Skin of body (tissue), 2 donors: ENCODE measurements around the gene MATCAP1. TPM values are rescaled to one million over a fixed set of nuclear protein-coding genes. Genes with fewer than 3 reads are reported as not detected.

Experiments used
- DNase-seq: peaks from one replicate; lab custom pipeline; 2025; lab: John Stamatoyannopoulos, UW
- total RNA-seq: library from RNA; depleted of rRNA; stranded (reverse); fragments of >200 nt; gene quantifications from one replicate; pipeline ENCODE4 v1.2.3, GENCODE V29; 2014

MATCAP1 gene
- total RNA-seq = 13.9 TPM

DNA sequence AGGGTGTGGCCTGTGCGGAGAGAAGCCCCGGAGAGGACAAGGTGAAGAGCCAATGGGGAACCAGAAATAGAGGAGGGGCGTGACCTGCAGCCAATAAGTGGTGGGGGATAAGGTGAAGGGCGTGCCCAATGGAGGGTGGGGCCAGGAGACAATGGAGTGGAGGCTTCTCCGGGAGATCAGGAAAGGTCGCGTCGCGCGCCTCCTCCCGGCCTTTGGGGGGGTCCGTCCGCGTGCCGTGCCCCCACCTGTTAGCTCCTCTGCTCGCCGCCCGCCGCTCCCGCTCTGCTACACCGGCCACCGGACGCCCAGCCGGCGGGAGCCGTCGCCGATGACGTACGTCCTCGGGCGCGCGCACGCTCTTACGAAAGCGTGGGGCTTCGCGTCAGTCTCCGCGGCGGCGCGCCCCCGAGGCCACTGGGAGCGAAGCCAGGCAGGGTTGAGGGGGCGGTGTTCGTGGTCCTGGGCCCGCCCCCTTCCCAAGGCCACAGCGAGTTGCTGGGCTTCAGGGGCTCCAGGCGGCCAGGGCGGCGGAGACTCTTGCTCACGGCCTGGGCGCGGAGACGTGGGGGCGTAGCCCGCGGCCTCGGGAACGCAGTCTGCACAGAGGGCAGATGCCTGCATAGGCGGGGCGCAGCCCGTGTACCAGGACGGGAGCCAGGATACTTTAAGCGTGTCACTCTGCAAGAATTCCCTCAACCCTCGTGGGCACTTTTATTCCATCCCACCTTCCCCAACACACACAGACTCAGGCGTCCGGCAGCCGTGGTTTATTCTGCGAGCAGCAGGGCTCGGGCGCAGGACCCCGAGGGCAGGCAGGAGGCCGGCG lies at the start of gene MATCAP1:
TSS of gene MATCAP1 (minus strand) at position 337 of the 826 bp plus-strand sequence. CDS start 3,353 bp downstream, outside the sequence.
- peak; percentile 96 for DNase-seq

DNA sequence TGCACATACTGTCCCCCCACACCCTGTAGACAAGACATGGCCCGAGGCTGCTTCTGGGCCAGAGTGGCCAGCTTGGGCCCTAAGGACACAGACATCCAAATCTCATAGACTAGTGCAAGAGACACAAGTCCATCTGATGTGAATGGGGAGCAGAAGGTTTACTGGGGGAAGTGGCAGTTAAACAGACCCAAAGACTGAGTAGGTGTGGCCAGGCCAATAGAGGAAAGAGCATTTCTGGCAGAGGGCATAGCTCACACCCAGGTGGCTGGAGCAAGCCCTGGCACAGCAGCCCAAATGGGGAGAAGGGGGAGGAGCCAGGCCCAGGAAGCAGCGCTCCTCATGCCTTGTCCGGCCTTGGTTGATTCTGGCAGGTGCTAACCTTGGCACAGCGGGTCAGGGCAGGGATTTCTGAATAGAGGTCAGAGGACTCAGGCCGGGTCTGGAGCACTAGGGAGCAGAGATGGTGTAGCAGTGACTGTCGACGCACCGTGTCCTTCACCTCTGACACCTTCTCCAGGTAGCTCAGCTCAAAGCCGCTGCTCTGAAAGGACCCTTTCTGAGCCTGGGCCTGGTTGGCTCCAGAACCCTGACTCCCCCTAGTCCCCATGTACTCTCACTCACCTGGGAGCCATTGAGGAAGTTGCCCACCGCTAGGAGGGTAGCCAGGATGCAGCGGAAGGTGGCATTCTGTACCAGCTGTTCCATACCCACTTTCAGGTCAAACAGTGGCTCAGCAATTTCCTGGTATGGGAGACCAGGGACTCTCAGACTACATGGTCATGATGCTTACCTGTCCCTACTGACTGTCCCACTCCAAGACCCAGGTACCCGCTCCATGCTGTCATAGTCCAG lies 47.3 kb upstream of the MATCAP1 start:
- no peak for DNase-seq

DNA sequence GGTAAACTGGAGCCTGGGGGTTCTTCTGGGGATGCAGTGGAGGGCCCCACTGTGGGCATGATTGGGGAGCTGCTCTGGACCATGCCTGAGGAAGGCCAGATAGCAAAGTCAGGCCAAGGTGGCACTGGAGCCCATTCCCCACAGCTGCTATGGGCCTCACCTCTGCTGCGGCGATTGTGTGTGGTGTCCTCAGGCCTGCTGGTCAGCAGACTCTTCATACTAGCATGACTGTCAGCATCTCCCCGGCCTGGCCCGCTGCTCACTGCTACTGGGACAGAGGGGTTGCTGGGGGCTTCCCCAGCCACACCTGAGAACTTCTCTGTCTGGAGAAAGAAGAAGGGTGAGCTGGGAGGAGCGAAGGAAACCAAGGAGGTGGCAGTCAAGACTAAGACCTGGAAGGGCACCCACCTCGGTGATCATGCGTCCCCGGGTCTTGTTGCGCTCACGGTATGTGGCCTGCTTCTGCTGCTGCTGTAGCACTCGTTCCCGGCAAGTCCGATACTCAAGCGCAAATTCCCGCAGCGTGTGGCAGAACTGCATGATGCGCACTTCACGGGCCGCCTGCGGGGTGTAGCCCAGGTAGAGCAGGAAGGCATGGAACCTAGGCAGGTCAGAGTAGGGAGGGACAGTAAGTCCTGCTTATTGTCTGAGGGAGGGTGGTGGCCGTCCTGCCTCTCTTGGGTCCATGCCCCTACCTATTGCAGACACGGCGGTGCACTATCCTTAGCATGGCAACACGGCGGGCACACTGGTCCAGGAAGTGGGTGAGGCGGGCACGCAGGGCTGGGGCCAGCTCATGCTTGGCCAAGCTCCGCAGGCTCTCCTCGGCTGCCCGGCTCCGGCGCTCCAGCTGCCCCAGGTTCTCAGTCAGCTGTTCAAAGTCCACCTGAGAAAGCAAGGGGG lies 46.4 kb upstream of the MATCAP1 start:
- DNase-seq = no peak

DNA sequence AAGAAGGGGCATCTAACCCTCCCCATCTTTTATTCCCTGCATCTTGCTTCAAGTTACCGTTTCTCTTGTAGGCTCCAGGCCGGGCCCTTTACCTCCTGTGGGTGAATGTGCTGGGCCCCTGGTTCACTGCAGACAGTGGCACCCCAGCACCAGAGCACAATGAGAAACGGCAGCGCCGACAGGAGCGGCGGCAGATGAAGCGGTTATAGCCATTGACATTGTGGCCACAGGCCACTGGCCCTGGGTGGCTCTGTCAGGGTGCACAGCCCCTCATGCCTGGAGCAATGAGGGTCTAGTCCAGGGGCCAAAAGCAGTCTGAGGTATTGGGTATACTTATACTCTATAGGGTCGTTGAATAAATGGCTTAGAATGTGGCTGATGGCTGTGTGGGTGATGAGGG lies 45.1 kb upstream of the MATCAP1 start:
- no peak for DNase-seq

DNA sequence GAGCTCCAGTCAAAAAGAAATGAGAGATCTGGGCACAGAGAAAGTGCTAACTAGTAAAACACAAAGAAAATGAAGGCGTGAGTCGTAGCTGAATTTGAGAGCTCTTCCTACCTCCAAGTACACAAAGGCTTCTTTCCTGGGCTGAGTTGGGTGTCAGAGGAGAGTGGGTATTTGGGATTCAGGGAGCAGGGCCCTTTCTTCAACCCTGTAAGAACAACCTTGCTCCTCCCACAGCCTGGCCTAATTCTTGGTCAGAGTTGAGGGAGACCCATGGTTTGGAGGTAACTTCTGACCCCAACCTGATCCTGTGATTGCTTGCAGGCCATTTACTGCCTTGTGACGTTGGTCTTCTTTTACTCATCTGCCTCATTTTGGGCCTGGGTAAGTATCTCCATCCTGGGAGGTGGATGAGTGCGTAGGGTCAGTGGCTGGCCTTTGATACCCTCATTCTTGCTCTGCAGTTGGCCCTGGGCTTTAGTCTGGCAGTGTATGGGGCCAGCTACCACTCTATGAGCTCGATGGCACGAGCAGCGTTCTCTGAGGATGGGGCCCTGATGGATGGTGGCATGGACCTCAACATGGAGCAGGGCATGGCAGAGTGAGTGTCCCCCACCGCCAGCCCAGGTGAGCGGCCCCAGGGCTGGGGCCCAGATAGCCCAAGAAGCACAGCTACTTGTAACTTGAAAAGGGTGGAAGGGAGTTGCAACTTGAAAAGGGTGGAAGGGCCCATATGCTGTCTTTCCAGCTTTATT lies 44.4 kb upstream of the MATCAP1 start:
- no peak for DNase-seq

DNA sequence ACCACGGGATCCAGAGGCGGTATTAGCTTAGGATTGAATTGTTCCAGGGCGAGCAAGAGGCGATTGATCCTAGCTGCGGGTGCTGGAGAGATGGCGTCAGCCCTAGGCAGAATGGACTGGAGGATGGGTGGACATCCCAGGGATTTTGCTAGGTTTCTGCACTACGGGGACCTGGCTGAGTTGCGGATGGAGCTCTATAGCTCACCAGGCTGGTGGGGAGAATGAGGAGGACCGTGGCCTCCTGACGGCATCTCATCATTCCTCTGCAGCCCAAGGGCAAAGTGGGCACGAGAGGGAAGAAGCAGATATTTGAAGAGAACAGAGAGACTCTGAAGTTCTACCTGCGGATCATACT lies 43.8 kb upstream of the MATCAP1 start:
- DNase-seq = no peak

DNA sequence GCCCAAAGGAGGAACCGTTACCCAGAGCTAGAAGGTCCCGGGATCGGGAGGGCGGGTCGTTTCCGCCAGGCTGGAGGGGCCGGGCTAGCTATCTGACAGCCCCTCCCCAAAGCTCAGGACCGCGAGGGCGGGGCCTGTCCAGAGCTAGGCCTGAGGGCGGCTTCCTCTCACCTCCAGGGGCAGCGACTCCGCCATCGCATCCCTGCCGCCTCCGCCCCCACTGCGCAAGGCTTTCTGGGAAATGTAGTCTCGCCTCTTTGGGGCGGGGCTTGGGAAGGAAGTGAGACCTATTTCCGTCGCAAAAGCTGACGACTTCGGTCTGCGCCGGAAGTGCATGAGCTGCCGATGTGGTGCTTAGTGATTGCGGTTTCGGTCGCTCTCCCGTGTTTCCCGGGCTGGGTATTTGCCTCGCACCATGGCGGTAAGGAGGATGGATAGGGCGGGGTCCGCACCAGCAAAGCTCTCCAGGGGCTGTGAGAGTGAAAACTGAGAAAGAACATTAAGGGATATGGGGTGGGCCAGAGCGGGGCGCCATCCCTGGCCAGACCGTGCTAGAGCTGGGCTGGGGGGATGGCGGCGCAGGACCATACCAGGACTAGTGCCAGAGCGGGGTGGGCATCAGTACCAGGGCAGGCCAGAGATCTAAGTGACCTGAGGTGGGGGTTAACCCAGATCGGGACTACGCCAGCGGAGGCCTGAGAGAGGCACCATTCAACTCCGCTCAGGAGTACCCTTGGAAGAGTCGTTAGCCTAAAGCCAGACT lies 43.2 kb upstream of the MATCAP1 start, which contains the start of gene TMEM208:
TSS of gene TMEM208 (plus strand) at position 327 of the 763 bp plus-strand sequence. CDS start at position 416, 89 bp downstream.
- DNase-seq = peak; percentile 97

DNA sequence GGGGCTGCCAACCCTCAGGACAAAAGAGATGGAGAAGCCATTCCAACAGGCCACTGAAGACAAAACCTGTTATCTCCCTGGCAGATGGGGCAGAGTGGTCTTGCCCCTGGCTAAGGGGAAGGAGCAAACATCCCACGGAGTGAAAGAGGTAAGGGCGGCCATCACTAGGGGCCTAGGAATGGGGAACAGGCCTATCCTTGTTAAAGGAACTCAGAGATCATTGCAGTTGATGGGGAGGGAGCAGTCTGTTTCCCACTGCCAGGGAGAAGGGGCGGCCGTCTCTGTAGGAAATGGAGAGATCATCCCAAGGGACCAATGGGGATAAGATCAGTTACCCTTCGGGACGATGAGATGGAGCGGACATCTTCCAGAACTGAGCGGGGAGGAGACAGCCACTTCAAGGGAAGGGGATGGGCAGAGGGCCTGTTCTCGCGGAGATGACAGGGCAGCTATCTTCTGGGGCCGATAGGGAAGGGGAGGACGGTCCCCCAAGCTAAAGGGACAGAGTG lies 42.6 kb upstream of the MATCAP1 start:
- DNase-seq = peak; percentile 44

DNA sequence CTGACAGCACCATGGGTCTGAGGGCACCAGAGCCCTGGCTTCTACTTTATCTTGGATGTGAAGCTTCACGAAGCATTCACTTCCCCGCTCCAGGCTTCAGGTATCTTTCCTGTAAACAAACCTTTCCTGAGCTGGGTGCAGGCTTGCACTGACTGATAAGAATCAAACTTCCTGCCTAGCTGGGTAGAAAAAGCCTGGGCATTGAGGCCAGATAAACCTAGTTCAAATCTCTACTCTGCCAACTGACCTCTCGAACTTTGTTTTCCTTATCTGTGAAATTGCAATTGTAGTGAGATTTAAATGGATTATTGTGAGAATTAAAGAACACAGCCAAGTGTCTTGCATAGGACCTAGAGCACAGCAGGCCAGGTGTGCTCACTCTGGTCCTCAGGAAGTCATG lies 40.2 kb upstream of the MATCAP1 start:
- DNase-seq = no peak

DNA sequence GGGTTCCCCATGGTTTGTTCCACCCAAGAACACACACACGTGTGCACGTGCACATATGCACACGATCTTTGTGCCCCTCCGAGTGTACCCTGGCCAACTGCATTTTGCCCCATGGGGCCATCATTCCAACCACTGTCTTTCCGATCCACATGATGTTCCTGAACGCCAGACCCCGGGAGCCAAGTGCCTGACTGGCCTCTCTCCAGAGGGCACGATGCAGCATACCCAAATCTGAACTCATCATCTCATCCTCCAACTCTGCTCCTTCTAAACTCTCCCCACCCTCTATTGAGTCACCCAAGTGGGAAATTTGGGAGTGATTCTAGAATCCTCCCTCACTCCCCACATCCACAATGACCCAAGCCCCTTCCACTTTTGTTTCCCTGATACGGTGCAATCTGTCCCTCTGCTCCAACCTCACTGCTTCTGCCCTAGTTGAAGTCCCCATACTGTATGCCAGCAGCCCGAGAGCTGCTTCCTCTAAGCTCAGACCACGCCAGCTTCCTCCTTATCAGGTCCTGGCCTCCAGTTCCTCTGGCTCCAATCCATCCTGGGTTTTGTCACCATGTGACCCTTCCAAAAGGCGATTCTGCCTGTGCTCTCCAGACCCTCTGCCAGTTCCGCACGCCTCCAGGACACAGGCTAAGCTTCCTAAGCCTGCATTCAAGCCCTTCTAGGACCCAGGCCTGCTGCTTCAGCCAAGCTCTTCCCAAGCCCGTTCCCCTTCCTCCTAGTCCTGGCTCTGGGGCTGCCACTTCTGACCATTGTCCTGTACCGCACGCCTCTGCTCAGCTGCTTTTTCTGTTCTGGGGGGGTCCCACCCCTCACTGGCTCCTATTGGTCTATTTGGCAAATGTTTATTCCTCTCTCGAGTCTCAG lies 33.1 kb upstream of the MATCAP1 start:
- DNase-seq = no peak

DNA sequence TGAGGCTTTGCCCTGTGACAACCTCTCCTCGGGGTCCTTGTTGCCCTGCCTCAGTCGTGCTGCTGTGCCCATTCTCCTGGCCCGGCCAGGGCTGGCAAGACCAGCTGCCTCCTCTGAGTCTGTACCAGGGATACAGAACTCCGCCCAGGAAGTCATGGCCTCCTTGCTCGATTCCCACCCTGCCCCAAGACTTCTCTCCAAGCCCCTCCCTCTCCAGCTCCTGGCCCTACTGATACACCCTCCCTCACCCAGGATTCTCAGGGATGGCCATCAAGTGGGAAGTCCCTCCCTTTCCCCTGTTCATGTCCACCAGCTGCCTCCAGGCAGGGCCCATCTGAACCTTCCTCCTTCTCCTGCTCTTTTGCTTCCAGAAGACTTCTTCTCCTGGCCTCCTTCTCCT lies 31.9 kb upstream of the MATCAP1 start:
- DNase-seq = no peak

DNA sequence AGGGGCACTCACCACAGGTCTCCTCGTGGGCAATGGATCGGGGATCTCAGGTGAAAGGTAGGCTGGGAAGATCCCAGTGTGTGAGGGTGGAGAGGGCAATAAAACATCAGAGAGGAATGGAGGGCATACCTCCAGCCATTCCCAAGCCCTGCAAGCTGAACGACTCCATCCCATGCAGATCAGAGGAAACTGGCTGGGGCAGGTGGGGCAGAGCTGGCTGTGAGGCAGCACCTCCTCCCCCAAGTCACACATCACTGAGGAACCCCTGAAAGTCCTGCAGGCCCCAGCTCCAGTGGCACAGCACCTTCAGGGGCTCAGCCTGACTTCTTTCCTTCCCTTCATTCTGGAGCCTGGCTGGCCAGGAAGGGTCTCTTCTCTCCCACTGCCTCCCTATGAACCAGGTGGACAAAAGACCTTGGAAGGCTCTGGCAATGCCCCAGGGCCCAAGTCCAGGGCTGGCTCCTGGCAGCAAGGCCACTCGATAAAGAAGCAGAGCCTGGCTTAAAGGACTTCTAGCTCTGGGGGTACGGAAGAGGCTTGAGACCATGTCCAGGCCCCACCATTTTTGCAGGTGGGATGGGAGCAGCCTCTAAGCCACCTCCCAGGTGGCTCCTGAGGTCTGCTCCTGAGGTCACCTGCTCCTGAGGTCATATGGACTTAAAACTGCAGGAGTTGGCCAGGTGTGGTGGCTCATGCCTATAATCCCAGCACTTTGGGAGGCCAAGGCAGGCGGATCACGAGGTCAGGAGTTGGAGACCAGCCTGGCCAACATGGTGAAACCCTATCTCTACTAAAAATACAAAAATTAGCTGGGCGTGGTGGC lies 29.6 kb upstream of the MATCAP1 start:
- DNase-seq = no peak

DNA sequence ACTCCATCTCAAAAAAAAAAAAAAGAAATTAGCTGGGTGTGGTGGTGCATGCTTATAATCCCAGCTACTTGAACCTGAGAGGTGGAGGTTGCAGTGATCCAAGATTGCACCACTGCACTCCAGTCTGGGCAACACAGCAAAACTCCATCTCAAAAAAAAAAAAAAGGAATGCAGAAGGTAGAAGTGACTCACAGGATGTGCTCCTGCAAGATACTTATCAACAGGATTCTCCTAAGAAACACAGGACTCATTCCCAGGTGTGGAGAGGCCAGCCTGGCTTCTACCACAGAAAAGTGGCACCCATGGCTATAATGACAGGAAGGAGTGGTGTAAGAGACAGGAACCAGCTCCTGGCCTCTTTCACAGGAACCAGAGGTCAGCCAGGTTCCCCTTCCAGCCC lies 29.0 kb upstream of the MATCAP1 start:
- DNase-seq = no peak

DNA sequence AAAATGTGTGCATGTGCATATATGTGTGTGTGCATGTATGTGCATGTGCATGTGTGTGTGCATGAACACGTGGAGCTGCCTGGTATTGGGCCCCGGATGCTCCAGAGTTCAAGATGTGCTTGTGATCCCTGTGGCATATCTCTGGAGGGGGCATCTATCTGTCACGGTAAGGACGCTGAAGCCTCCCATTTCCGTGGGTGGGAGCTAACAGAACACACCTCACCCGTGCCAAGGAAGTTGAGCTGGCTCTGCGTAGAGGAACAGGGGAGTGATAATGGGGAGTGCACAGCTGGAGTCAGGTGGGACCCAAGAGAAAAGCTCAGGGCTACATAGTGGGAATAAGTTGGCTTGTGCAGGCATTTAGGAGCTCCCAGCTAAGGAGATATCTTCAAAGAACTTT lies 27.9 kb upstream of the MATCAP1 start:
- no peak for DNase-seq

DNA sequence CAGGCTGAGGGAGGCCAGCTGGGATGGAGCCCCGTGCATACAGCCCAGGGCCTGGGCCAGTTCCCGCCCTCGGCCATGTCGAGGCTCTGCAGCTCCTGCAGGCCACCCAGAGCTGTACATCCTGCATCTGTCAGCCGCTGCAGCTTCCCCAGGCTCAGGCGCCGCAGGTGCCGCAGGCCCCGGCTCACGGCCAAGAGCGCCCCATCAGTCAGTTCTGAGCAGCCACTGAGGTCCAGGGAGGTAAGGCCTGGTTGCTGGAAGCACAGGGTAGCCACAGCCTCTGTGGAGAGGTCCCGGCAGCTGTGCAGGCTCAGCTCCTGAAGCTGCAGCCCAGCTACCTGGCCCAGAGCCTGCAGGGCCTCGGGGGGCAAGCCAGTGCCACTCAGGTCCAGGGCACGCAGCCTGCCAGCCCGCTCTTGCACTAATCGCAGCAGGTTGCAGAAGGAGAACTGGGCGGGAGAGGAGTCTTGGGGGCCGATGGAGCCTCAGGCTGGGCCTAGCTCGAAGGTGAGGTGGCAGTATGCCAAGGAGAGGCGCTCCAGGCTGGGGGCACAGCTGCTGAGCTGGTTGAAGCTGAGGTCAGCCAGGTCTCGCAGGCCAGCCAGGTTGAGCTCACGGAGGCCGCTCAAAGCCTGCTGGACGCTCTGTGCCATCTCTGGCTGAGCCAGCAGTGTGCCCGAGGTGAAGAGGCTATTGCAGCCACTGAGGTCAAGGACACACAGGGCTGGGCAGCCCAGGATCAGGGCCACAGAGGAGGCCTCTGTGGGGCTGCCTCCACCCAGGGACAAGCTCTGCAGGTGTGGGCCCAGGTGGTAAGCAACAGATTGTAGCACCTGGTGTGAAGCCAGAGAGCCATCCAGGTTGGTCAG lies 26.5 kb upstream of the MATCAP1 start:
- no peak for DNase-seq

DNA sequence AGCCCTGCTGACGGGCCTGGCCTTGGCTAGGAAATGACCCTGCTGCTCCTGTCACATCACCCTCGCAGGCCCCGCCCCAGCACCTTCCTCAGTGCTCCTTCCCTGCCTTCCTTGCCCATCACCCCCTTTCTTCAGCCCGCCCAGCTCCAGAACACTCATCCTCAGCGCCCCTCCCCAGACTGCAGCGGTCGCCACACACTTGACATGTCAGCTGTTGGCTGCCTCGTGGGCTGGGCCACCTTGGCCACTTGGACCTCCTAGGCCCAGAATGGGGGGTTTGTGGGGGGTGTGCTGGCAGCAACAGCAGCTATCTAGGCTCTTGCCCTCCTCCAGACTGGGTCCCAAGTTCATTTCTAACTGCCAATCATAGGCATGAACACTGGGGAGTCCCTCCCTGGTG lies 25.8 kb upstream of the MATCAP1 start:
- DNase-seq = no peak
